Measurements from ENCODE around the gene OMP.

OMP gene

DNA sequence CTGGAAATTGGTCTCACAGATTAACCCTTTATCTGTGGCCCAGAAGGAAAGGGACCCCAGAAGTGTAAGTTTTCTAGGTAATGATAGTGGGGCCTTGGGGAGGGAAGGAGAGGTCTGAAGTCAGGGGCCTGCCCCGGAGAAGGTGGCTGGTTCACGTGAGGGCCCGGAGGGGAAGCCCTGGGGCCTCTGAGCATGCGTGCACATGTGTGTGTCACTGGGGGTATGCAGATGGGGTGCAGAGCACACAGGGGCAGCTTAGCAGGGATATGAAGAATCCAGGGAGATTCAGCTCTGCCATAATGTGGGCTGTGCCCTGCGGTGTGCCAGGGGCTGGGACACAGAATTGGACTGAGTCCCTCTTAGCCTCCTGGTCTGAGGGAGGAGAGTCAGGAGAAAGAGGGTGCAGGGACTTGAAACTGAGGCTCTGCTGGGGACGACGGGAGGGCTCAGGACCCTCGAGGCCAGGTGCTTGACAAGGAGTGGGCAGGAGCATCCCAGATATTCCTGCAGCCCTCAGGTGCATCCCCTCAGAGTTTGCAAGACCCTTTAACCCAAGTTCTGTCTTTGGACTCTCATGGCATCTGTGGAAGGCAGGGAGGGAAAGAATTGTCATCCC is 40.9 kb downstream of the OMP start:
- DNase-seq: no peak

DNA sequence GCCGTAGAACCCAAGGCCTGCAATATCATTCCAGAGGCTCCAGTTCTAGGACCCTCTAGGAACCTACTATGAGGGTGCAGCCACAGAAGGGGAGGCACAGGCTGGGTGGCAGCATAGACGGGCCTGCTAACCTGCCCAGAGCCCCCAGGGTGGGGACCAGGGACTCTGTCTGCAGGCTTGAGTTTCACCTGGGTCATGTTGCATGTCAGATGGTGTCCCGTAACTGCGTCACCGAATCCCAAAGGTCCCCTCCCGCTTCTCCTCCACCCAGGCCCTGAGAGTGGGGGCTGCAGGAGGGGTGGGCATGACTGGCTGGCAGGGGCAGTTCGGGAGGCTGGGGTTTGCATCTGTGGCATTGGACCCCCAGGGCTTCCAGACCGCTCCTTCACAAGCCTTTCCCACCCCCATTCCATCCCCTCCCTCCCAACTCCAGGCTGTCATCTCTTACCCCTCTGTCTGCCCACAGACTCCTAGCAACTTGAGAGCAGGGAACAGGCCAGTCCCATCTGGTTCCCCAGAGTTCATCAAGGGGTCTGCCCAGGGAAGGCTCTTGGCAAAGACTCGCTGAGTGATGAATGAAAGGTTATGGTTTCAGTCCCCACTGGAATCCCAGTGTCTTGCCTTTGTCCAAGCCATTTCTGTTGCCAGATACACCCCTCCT is 41.7 kb downstream of the OMP start:
- DNase-seq: no peak

DNA sequence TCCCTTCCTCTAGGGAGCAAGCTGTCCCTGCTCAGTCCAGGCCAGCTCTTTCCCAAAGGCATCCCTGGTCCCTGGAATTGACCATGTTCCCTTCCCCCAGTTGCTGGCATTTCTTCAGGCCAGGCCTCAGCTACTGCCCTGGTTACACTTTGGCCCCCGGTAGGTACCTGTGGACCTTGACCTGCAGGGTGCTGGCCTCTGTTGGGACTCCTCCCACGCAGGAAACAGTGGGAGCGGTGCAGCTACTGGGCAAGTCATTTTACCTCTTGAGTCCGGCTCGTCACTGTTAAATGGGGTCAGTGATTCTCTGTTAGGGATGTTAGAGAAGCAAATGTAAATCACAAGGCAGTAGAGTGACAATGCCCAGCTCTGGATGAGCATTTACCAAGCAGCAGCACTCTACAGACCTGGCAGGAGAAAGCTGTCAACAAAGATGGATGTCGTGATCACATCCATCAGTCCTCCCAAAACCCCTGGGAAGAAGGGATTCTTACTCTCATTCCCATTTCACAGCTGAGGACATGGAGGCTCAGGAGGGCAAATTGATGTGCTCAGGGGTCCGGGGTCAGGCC is 42.3 kb downstream of the OMP start:
- no peak for DNase-seq

DNA sequence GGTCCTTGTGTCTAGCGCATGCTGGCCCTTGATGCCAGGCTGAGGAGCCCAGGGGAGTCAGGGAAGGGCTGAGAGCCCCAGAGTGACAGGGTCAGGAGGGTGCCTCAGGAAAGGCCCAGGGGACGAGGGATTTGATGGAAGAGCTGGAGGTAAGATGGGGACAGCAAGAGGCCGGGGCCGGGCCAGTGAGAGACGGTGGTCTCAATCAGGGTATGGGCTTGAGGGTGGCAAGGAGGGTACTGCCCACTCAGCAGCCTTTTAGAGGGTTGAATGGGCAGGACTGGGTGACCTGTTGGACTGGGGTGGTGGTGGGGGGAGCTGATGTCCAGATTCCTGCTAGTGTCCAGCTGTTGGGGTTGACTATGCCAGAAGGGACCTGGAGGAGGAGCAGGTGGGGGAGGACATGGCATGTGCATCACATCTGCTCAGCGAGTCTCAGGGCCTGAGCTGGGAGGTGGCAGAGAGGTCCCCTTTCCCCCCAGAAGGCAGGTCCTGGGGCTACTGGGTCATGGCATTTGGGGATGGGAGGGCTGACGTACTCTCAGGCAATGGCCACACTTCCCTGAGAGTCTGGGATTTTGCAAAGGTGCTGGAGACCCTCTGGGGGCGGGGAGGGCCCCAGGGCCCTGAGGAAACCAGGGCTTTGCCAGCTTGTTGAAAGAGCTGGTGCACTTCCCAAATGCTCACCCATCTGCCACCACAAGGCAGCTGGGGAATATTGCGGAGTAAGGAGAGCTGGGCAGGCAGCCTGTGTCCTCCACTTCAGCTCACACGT is 43.8 kb downstream of the OMP start:
- DNase-seq: no peak

DNA sequence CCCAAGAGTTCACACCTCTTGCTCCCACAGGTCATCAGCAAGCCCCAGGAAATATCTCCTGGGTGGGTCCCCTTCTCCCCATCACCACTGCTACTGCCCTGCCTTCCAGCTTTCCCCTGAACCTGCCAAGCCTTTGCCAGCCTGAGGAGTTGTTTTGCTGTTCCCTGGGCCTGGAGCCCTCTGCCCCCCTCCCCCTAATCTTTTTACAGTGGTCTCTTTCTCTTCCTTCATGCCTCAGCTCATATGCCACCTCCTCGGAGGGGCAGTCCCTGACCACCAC is 44.3 kb downstream of the OMP start:
- no peak for DNase-seq

- DNase-seq: peak; percentile 12
These were observed 45.2 kb downstream of the OMP start for GRCh38 chr11:77147668-77148321.

DNA sequence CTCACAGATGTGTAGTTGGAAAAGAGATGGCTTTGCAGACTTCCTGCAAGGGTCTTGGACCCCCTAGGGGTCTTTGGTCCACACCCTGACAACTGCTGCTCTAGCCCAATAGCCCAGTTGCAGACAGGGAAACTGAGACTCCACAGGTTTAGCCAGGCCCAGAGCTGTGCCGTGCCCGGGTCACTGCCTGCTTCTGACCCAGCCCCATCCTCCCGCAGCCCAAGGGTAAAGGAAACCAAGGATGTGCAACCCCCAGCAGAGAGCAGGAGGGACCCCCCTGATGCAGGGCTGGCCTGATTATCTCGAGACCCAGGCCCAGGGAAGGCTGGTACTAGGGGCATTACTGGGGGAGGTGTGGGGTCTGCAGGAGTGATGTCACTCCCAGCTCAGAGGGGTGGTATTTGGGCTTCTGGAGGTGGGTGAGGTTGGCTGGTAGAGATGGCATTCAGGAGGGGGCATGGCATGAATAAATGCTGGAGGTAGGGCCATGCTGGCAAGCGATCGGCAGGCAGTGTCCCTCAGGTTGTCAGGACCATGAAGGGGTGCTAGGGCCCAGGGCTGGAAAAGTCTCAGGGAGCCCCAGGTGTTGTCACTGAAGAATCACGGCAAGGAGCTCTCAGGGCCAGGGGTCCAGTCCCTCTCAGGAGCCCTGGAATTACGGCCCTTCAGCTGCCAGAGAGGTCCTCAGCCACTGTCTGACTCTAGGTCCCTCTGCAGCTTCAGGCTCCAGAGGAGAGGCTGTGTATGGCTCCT is 46.5 kb downstream of the OMP start:
- DNase-seq: no peak

DNA sequence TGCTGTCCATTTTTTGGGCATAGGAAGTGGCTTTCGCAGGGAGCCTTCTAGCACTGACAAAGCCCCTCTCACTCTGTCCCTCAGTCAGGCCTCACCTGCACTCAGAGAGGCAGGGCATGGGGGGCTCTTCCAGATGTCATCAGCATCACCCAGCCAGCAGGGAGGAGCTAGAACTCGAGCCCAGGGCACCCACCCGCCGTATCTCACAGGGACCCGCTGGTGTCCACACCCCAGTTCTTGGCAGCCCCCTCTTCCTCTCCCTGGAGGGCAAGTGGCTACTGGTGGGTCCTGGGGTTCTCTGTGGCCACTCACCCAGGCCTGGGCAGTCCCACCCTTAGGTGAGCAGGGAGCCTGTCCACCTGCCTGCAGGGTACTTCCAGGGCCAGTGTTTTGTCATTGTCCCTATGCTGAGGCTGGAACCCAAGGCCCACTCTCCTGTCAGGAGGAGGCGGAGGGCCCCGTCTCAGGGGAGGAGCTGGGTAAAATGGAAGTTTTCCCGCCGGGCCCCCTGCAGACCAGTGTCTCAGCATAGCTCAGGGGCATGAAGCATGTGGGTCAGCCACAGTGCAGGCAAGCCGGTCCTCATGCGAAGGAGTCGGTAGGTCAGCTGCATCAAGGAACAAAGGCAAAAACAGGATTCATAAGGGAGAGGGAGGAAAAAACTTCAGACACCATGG is 47.2 kb downstream of the OMP start:
- DNase-seq: no peak

GRCh38 chr11:77150836-77151235 is 48.2 kb downstream of the OMP start:
- DNase-seq: no peak

- peak; percentile 68 for DNase-seq
These were observed 49.3 kb downstream of the OMP start for GRCh38 chr11:77151804-77152509.

- DNase-seq: no peak
These were observed 50.2 kb downstream of the OMP start for GRCh38 chr11:77152846-77153245.

Data from stimulated activated CD4-positive, alpha-beta T cell treated with anti-CD3 and anti-CD28 coated beads, Interleukin-1b, Interleukin-23, amount 100 ng/mL, for 48 hours (primary cell).